CD4-positive, alpha-beta T cell treated with Interleukin-10 for 1 hour (primary cell): ENCODE results near the gene WTAP.
A peak's percentile ranks its signal among the peaks of the same experiment; 100 is the strongest.
"Not testable (repeated sequence)": the region's sequence is repeated elsewhere in the genome, so short reads cannot be mapped to it uniquely, and the experiment has no call there.

Experiments
- DNase-seq: peaks from one replicate; pipeline ENCODE4 v3.0.0-alpha.2; 2020

WTAP gene

DNA sequence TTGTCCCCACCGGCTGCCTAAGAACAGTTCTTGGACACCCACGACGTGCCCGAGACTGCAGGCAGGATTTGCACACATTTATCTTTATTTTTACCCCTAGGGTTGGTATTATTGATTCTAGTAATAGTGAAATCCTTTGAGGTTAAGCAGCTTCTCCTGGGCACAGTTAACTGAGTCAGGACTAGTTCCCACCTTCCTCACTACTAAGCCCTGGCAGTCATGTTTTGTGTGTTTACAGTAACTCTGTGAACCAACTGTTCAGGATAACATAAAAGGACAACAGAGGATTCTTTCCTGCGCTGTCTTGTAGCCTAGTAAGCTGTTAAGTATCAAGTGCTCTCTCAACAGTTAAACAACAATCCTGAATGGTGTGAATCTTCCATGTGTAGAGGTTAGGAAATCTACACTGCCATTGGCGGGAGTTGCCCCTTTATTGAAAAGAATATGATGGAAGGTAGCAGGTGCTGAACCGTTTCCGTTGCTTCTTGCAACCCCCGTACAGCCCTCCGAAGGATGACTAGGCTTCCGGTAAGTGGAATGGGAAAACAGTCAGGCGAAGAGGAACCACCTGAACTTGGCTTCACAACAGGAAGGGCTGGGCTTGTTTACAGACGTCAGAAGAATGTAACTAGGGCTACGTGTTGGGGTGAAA lies 33.3 kb upstream of the WTAP start:
- peak; percentile 81 for DNase-seq

DNA sequence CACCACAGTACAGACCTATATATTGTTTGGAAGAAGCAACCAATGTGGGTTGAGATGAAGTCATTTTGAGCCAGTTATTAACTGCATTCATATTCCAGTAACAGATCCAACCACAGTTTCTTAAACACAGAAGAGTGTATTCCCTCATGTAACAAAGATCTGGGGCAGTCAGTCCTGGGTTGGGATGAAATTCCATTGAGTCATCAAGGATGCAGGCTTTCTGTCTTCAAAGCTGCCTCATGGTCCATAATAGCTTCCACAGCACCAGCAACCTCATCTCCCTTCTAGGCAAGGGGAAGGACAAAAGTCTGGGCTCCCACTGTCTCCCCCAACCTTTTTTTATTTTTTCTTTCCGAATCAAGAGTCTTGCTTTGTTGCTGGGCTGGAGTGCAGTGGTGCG lies 31.3 kb upstream of the WTAP start:
- DNase-seq = no peak

DNA sequence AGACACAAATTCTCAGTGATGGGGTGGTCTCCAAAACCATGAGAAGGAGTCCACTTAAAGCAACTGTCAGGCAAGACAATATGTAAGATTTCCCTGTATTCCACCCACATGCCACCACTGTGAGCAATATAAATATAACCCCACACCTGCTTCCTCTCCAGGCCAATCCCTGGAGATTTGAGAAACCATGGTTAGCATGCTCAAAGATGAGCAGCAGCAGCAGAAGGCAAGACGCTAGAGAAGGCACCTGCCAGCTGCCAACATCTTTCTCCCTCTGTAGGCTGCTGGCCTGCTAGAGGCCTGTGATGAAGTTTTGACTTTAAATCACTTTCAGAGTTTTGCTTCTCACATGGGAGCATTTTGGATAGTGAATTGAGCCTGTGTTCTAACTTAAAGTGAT lies 26.3 kb upstream of the WTAP start:
- no peak for DNase-seq

DNA sequence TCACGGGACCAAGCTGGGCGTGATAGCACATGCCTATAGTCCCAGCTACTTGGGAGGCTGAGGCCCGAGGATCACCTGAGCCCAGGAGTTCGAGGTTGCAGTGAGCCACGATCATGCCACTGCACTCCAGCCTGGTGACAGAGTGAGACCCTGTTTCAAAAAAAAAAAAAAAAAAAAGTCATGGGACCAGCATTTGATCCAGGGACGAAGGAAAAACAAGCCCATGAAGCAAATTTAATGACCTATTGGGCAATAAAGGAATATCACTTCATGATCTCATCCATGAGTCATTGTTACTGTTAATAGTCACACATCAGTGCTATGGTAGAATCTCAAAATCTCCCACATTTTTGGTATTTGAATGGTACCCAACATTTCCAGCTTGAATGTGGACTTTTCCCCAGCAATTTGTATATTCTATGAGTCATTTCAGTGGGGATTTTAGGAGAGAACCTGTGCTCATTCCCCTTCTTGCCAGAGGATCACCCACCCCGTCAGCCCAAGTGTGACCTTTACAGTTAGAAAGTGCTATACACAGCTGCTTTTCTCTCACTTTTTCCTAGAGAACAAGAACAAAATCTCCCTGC lies 25.8 kb upstream of the WTAP start:
- DNase-seq = no peak

DNA sequence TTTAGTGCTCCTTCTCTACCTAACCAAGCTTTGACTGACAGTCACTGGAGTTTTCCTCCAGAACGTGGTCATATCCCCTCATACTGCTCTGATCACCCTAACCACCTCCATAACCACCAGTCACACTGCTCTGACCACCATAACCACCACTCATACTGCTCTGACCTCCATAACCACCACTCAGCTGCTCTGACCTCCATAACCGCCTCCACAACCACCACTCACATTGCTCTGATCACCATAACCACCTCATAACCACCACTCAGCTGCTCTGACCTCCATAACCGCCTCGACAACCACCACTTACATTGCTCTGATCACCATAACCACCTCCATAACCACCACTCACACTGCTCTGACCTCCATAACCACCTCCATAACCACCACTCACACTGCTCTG lies 16.7 kb upstream of the WTAP start:
- not testable (repeated sequence) for DNase-seq

DNA sequence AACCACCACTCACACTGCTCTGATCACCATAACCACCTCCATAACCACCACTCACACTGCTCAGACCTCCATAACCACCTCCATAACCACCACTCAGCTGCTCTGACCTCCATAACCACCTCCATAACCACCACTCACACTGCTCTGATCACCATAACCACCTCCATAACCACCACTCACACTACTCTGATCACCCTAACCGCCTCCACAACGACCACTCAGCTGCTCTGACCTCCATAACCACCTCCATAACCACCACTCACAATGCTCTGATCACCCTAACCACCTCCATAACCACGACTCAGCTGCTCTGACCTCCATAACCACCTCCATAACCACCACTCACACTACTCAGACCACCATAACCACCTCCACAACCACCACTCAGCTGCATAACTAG lies 14.9 kb upstream of the WTAP start:
- DNase-seq = not testable (repeated sequence)

DNA sequence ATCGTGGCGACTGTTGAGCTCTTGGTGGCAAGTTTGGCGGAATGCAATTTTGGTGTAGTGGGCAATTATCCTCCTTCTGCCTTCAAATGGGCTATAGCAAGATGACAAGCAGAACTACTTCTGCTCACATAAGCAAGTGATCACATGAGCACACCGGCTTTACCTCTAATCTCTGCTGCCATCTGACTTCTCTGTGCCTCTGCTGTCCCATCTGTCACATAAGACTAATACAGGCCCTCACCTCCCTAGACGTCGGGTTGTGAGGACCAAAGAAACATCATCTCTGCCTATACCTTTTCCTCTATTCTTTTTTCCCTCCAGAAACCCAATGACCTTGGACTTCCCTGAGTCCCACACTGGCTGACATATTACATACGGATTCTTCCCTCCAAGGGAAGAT lies 13.3 kb upstream of the WTAP start:
- DNase-seq = no peak

DNA sequence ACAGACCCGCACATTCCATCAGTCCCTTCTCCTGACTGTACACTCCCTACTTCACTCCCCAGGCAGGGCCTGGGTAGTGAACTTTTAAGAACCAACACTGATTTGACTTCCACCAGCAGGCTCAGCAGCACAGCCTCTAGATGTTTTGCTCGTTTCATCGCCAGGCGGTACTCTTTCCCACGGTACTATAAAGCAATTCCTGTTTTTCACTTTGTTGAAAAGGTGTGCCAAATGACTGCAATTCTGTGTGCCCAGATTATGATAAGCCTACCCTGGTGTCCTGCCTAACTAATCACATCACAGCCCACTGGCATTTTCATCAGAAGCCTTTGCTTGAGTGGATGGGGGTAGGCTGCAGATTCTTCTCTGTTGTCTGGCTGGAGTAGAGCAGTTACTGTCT lies 12.9 kb upstream of the WTAP start:
- DNase-seq = no peak

DNA sequence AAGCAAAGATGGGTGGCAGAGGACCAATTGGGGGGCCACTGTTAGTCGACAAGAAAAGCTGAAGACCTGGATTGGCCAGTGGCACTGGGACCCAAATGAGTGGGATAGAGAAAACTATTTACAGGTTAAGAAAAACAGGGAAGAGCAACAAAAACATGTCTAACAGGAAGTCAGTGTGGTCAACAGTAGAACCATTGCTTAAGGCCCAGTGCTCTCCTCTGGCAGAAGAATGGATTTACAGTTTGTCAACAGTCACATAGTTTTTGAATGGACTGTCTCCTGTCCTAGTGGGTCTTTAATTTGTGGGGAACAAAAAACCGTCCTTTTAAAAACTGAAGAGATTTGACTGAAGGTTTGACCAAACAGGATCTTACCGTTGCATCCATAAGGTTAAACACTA lies 12.1 kb upstream of the WTAP start:
- DNase-seq = no peak

DNA sequence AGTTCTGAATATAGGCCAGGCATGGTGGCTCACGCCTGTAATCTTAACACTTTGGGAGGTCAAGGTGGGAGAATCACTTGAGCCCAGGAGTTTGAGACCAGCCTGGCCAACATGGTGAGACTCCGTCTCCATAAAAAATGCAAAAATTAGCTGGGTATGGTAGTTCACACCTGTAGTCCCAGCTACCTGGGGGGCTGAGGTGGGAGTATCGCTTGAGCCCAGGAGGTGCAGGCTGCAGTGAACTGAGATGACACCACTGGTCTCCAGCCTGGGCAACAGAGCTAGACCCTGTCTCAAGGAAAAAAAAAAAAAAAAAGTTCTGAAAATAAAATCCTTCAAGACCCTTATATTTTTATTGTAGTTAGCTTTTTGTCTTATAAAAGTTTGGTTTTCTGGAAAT lies 11.7 kb upstream of the WTAP start:
- no peak for DNase-seq

DNA sequence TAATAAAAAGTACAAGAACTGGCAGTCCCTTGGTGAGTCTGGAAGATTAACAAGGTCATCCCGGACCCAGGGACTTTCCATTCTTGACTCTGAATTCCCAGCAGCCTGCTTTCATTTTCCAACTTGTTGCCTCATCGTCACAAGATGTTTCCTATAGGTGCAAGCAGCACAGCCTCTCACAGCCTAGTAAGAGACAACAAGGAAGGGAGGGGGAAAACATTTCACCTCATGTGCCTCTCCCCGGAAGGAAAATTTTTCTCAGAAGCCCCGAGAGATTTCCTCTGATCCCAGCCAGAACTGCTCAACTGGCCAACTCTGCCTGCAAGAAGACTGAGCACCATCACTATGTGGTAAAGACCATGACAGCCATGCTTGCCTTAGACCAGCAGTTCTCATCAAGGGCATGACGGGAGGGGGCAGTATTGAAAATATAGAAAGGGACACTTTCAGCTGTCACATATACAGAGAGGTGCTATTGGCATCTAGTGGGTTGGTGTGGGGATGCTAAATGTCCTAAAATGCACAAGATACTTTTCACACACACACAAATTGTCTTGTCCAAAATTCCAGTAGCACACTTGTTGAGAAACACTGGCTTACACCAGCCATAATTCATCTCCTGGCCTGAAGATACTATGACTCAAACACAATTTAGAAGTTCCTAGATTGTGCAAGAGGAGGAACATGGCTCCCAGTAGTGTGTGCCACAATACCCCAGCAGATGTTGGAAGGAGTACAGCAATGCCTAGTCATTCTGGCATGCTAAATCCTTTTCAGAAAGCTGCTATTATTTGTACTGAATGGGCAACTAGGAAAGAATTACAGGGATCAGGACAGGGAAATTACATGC lies 10.8 kb upstream of the WTAP start:
- no peak for DNase-seq

DNA sequence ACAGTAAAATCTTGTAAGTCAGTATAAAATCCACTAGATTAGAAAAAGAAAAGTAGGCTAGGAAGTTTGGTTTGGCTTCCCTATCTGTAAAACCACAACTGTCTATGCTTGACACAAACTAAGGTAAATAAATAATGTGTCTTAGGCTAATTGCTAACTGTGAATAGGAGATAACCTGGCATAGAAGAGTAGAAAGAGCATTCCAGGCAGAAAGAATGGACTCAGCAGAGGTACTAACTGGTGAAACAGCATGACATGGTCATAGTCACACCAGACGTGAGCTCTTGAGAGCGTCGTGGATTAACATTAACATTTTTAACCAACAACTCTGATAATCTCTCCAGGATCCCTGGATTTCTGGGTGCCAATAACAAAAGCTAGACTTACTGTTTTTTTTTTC lies 8.7 kb upstream of the WTAP start:
- no peak for DNase-seq

DNA sequence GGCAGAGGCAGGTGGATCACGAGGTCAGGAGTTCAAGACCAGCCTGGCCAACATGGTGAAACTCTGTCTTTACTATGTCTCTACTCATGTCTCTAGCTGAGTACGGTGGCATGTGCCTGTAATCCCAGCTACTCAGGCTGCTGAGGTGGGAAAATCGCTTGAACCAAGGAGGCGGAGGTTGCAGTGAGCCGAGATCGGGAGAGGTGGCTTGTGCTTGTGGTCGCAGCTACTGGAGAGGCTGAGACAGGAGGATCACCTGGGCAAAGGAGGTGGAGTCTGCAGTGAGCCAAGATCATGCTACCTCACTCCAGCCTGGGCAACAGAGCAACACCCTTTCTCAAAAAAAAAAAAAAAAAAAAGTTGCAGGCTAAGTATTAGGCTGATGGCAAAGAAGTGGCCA lies 8.0 kb upstream of the WTAP start:
- DNase-seq = no peak

DNA sequence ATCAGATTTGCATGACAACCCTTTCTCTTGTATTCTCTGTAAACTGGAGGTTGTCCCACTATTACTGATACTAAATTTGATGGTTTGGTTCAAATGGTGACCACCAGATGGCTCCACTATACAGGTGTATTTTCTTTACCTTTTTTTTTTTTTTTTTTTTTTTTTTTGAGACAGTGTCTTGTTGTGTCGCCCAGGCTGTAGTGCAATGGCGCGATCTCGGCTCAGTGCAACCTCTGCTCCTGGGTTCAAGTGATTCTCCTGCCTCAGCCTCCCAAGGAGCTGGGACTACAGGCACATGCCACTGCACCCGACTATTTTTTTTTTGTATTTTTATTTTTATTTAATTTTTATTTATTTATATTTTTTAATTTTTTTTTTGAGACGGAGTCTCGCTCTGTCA lies 6.6 kb upstream of the WTAP start:
- peak; percentile 79 for DNase-seq

DNA sequence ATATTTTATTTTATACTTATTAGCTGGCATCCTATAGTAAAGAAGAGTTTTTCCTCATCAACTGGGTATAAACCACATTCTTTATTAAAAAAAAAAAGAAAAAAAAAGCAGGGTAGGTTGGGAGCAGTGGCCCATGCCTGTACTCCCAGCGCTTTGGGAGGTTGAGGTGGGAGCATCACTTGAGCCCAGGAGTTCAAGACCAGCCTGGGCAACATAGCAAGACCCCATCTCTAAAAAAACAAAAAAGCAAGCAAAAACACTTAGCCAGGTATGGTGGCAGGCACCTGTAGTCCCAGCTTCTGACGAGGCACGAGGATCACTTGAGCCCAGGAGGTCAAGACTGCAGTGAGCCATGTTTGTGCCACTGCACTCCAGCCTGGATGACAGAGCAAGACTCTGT lies 5.3 kb upstream of the WTAP start:
- not testable (repeated sequence) for DNase-seq

DNA sequence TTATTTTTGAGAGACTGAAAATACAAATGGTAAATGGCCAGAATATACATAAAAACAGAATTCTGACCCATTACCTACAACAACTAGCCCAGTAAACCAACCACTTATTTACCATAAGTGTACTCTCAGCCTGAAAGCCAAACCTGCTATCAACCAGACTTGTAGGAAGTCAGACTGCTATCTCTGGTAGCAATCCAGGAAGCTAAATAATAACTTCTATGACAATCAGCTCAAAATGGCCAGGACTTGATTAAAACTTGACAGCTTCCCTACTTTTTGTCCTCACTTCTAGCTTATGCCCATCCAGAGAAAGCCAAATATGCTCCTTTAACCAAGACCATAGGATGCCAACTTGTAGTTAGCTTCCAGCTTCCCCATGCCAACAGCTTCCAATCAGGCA lies 4.7 kb upstream of the WTAP start:
- no peak for DNase-seq

DNA sequence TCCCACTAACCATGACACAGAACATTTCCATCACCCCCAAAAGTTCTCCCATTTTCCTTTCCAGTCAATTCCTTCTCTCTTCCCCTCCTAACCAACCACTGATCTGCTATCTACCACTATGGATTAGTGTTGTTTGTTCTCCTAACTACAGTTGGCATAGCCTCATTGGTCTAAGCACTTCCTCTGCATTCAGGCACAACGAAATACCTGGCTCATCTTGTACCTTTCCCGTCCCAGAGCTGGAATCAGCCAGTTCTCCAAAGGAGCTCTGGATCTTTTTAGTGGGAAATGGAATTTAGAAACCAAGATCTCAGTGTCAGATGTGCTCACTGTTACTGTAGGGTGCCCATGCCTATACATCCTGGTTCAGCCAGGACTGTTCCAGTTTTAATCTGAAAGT lies 4.0 kb upstream of the WTAP start:
- DNase-seq = no peak

DNA sequence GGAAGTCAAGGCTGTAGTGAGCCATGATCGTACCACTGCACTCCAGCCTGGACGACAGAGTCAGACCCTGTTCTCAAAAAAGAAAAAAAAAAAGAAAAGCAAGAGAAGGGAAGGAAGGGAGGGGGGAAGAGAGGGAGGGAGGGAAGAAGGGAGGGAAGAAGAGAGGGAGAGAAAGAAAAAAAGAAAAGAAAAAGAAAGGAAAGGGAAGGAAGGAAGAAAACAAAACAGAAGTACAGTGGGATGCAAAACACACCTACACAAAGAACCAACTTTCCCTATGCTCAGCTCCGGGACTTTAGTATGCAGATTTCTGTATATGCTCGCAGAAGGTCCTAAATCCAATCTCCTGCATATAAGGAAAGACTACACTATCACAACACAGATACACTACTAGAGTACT lies 2.5 kb upstream of the WTAP start:
- no peak for DNase-seq

DNA sequence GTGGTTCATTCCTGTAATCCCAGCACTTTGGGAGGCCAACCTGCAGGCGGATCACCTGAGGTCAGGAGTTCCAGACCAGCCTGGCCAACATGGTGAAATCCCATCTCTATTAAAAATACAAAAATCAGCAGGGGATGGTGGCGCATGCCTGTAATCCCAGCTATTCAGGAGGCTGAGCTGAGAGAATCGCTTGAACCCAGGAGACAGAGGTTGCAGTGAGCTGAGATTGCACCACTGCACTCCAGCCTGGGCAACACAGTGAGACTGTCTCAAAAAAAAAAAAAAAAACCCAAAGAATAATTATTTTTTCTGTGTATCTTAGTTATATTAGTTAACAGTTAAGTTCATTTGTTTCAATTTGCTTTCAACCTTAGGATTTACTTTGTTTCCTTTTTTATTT lies 2.1 kb upstream of the WTAP start:
- not testable (repeated sequence) for DNase-seq

DNA sequence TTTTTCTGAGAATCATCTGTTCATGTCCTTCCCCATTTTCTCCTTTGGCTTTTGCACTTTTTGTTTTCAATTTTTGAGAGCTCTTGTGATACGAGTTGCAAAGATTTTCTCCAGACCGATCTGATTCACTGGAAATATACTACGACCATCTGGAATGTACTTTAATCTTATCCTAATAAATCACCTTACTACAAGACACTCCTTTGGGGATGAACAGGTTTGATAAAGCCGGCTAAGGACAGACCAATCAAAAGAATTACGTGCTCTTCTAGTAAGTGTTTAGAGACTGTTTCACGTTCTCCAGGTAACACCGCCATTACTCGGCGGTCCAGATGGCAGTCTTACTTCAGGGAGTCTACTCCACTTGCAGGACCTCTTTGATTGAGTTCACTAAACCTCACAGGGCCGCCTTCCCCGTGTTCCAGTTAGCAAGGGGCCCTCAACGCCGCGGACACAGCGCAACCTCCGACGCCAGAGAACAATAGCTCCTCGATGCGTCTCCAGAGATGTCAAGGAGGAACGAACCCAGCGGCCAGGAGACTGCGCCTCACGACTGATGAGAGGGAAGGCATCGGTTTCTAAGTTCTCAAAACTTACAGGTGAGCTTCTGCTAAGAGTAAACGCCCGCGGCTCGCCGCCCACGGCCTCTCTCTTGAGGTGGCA lies 920 bp upstream of the WTAP start:
- DNase-seq = no peak

DNA sequence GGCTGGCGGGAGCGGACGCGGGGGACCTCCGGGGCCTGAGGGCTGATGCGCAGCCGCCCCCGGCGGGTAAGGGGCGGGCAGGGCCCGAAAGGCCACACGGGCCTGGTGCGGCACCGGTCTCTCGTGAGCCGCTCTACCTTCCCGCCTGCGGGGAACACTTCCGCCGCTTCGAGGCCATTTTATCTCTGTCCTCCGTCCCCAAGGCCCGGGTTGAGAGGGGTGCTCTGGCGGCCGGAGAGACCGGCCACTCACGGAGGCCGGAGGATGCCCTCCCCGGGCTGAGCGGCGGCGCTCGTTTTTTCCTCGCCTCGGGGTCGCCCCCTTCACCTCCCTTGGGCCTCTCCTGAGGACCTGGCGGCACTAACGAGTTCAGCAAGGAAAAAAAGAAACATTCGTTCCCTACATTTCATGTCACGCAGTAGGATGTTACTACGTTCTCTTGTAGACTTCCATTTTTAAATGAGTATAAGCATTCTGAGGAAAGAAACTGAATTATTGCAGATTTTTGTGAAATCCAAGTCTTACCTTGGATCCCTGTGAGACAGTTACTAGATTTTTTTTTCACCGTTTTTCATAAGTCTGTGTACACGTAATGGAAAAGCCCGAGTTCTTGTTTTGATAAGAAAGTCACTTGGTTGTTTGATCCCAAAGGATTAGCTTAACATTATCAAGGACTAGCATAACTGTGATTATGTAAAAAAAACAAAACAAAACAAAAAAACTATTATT lies 575 bp downstream of the WTAP start:
- DNase-seq = no peak

DNA sequence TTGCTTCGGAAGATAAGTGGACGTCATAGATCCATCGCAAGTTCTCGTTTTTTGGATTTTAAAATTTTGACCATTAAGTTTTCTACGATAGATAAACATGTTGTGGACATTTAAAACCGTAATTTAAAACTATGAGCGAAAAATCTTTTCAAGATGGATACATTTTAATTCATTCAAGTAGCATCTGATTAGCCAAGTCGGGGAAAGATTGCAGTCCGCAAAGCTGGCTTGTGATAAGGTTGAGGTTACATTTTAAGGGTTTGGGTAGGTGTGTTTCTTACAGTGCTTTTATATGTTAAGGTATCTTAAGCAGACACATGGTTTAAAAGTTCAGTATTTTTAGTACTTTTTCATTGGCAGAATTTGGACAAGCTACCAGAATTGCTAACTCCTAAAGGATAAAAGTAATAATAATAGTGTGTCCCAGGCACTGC lies 1.2 kb downstream of the WTAP start:
- peak; percentile 34 for DNase-seq
